Activated naive CD8-positive, alpha-beta T cell treated with anti-CD3 and anti-CD28 coated beads, Interleukin-2, amount 50 U/mL, for 16 hours (primary cell): ENCODE data around the gene TMEM150B.

Source experiments
- DNase-seq: peaks from one replicate; pipeline ENCODE4 v3.0.0-alpha.2; 2020; ENCODE audit warnings: low read depth, low spot score

Gene TMEM150B

GRCh38 chr19:55305983-55306562 lies 19.1 kb downstream of the TMEM150B start:
- no peak for DNase-seq

DNA sequence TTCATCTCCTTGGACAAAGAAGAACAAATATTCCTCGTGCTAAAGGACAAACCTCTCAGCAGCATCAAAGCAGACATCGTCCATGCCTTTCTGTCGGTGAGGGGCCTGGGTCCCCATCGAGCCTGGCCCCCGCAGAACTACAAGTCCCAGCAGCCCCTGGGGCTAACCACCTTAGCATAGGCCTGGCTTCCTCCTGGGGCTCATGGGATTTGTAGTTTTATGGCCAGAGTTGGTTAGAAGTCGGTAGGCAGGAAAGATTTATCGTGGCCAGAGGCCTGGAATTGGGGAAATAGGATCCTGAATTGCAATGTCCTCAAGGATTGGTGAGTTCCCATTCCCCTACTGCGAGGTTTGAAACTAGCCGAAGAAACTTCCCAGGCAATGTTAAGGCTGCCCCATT lies 19.6 kb downstream of the TMEM150B start:
- peak; percentile 21 for DNase-seq

DNA sequence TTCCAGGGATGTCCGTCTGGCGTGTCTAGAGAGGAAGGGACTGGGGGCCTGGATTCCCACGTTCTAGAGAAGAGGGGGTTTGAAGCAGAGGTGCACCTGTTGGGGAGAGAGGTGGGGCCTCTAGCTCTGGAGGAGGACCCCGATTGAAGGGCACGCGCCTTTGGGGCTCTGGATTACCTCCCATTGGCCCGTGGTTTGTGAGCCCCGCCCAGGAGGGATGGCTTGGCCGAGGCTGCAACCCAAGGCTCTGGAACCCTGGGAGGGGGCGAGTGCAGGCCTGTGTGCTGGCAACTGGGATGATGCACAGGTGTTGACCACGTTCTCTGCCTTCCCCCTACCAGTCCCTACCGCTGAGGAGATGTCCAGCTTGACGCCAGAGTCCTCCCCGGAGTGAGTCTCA lies 20.2 kb downstream of the TMEM150B start:
- no peak for DNase-seq

GRCh38 chr19:55304279-55304978 lies 20.7 kb downstream of the TMEM150B start:
- no peak for DNase-seq

DNA sequence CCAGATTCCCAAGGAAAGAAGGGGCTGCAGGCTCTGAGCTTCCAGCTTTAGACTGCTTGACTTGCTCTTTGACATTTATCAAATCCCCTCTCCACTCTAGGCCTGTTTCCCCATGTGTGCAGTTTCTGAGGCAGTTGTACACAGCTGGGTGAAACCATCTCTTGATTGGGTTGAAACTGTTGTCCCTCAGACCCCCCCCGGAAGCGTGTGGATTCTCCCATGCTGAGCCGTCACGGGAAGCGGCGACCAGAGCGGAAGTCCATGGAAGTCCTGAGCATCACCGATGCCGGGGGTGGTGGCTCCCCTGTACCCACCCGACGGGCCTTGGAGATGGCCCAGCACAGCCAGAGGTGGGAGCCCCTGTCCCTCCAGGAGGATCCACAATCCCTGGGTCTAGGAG lies 21.7 kb downstream of the TMEM150B start:
- DNase-seq = no peak

- no peak for DNase-seq
These were observed 22.8 kb downstream of the TMEM150B start for GRCh38 chr19:55302318-55302703.

DNA sequence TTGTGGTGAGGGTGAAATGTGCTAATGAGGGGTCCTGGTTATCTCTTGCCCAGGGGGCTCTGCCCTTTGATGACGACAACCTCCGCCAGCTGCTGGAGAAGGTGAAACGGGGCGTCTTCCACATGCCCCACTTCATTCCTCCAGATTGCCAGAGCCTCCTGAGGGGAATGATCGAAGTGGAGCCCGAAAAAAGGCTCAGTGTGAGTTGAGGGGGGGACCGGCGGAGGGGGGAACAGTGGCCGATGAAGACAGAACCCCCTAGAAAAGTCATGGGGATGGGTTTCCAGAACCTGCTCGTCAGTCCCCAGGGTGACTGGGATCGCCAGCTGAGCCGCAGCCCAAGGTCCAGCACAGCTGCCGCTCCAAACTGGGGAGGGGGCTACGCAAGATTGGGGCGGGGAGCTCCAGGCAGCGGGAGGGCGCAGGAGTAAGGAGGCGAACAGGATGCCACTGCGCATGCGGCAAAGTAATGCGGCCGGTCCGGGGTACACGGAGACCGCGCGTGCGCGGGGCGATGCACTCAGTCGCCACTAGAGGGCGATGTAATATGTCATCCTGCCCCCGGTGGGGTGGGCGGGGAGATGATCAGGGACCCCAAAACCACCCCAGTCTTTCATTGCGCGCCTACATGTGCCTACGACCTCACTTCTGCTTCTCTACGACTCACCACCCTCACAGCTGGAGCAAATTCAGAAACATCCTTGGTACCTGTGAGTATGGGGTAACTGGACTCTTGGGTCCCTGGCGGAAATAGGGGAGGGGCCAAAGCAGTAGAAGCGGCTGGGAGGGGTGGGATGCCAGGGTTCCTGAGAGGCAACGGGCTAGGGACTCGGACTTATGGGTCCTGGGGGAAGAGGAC lies 23.5 kb downstream of the TMEM150B start:
- DNase-seq = peak; percentile 96

GRCh38 chr19:55300886-55301458 lies 24.2 kb downstream of the TMEM150B start:
- no peak for DNase-seq

GRCh38 chr19:55299991-55300390 lies 25.1 kb downstream of the TMEM150B start:
- DNase-seq = no peak

GRCh38 chr19:55297267-55297666 lies 27.9 kb downstream of the TMEM150B start:
- no peak for DNase-seq

DNA sequence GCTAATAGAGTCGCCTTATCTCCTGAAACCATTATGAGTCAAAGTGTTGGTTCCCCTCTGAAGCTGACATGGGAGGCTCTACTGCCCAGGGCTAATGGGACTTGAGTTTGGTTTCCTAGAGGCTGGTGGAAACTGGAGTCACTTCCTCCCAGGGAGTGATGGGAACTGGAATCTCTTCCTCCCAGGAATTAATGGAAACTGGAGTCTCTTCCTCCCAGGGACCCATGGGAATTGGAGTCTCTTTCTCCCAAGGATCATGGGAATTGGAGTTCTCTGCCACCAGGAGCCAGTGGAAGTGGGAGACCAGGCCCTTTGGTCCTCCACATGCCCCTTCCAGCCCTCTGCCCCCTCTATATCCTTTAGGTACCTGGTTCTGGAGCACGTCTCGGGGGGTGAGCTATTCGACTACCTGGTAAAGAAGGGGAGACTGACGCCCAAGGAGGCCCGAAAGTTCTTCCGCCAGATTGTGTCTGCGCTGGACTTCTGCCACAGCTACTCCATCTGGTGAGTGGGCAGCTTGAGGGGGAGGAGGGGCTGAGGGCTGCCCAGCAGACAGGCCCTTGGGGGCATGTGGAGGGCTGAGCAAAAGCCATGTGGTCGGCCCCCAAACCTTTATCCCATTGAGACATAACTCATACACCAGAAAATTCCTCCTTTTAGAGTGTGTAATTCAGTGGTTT lies 35.9 kb downstream of the TMEM150B start:
- DNase-seq = no peak

GRCh38 chr19:55287361-55288079 lies 37.6 kb downstream of the TMEM150B start:
- DNase-seq = no peak

GRCh38 chr19:55285229-55285890 lies 39.8 kb downstream of the TMEM150B start:
- DNase-seq = no peak

DNA sequence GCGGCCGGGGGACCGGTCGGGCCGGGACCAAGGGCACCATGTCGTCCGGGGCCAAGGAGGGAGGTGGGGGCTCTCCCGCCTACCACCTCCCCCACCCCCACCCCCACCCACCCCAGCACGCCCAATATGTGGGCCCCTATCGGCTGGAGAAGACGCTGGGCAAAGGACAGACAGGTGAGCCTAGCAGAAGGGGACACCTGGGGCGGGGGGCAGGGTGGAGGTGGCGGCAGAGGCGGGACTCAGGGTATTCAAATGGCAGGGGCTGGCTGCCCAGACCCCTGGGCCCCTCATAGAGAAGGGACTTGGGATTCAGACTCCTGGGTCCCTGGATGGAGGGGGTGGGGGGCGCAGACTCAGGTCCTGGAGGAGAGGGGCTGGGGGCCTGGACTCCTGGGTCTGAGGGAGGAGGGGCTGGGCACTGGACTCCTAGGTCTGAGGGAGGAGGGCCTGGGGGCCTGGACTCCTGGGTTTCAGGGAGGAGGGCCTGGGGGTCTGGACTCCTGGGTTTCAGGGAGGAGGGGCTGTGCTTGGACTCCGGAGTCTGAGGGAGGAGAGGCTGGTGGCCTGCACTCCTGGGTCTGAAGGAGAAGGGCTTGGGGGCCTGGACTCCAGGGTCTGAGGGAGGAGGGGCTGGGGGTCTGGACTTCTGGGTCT lies 40.6 kb downstream of the TMEM150B start:
- no peak for DNase-seq

DNA sequence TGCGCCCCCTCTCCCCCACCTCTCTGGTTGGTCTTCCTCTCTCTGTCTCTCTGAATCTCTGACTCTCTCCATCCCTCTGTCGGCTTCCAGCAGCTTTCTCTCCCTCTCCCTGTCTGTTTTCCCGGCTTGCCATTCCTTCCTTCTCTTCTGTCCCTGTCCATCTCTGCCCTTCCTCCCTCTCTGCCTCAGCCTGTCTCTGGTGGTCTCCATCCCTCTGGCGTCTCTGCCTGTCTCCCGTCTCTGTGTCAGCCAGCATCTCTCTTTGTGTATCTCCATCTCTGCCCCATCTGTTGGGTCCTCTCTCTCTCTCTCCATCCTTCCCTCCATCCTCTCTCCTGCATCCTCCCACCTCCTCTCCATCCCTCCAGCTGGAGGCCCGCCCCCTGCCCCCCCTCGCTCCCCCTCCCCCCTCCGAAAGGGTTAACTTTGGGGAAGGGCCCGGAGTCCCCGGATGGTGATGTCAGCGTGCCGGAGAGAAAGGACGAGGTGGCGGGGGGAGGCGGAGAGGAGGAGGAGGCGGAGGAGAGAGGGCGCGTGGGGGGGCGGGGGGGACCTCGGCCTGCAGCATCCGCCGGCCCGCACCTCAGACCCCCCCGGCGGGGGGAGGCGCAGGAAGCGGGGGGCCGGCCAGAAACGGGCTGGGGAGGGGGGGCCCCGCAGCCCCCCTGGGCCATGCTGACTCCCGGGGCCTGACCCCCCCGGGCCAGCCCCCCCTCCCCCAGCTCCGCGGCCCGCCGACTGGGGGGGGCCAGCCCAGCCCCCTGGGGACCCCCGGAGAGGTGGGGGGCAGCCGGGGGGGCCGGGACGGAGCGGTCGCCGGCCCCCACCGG lies 41.4 kb downstream of the TMEM150B start, which contains the start of gene BRSK1:
Gene BRSK1, plus strand, starts transcription at position 450 of the 830 bp plus-strand sequence. CDS start 446 bp downstream, outside the sequence.
- peak; percentile 9 for DNase-seq

DNA sequence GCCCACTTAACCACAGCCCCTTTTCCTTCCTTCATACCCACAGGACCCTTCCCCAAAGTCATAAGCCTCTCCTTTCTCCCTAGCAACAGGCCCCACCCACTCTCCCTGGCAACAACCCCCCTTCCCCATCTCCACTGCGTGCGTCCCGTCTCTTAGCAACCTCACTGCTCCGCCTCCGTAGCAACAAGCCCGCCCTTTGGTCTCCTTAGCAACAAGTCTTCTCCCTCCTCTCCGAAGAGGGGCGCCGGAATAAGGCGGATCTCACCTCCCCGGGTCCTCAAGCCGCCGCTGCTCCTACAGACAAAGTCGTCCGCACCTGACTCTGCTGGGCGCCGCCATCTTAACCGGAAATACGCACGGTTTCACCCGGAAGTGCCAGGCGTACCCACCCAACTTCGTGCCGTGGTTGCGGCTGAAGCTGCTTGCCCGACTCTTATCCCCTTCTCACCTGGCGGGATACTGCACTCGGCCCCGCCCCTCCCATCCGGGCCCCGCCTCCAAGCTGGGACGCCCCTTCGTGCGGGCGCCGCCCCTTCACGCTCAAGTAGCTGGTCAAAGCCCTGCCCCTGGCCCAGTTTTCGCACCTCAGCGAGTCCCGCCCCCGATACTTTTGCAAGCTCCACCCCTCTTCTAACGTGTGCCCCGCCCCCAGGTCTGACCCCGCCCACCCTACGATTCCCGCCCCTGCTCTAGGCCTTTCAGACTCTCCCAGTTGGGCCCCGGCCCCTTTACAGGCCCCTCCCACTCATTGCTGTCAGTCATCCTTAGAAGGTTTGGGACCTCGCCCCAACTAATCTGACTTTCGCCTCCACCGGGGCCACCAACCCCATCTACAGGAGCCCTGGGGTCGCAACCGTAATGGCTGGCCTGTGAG lies 45.1 kb downstream of the TMEM150B start, which contains the start of gene HSPBP1:
Gene HSPBP1, minus strand, starts transcription at position 341 of the 874 bp plus-strand sequence. CDS start 502 bp downstream, outside the sequence.
- DNase-seq = peak; percentile 86

- DNase-seq = no peak
These were observed 45.8 kb downstream of the TMEM150B start for GRCh38 chr19:55279340-55279739.
